ENCODE results near the gene MRPL55.

Gene MRPL55

GRCh38 chr1:228109073-228109961 lies at the start of gene MRPL55:
TSS of gene MRPL55 (minus strand) at chr1:228109299. CDS start at chr1:228108260, 1,039 bp downstream.
- peak; percentile 90 for DNase-seq

- DNase-seq, result no peak
Observed at GRCh38 chr1:228158151-228159007, 49.3 kb upstream of the MRPL55 start.

GRCh38 chr1:228157729-228158126 lies 48.6 kb upstream of the MRPL55 start:
- DNase-seq, result no peak

- no peak for DNase-seq
Observed at GRCh38 chr1:228156941-228157728, 48.0 kb upstream of the MRPL55 start.

- DNase-seq, result no peak
Observed at GRCh38 chr1:228156515-228156881, 47.4 kb upstream of the MRPL55 start.

GRCh38 chr1:228155596-228156514 lies 46.8 kb upstream of the MRPL55 start:
- DNase-seq, result no peak

GRCh38 chr1:228154670-228155571 lies 45.8 kb upstream of the MRPL55 start:
- no peak for DNase-seq

GRCh38 chr1:228154021-228154669 lies 45.0 kb upstream of the MRPL55 start:
- no peak for DNase-seq

- no peak for DNase-seq
Observed at GRCh38 chr1:228152918-228153258, 43.8 kb upstream of the MRPL55 start.

GRCh38 chr1:228152097-228152917 lies 43.2 kb upstream of the MRPL55 start:
- DNase-seq, result no peak

- DNase-seq, result no peak
Observed at GRCh38 chr1:228151180-228151925, 42.3 kb upstream of the MRPL55 start.

GRCh38 chr1:228150461-228151179 lies 41.5 kb upstream of the MRPL55 start:
- no peak for DNase-seq

- DNase-seq, result no peak
Observed at GRCh38 chr1:228150120-228150460, 41.0 kb upstream of the MRPL55 start.

- DNase-seq, result no peak
Observed at GRCh38 chr1:228149406-228150119, 40.5 kb upstream of the MRPL55 start, which contains the start of gene GJC2. TSS of gene GJC2 (plus strand) at chr1:228149930. CDS start at chr1:228157759, 7,829 bp downstream.

- DNase-seq, result no peak
Observed at GRCh38 chr1:228148935-228149405, 39.9 kb upstream of the MRPL55 start.

GRCh38 chr1:228148196-228148861 lies 39.2 kb upstream of the MRPL55 start:
- DNase-seq, result no peak

GRCh38 chr1:228147768-228148167 lies 38.7 kb upstream of the MRPL55 start:
- no peak for DNase-seq
